Panc1 (cell line): Measurements from ENCODE around the gene AIRE. TPM values are rescaled to one million over a fixed set of nuclear protein-coding genes. Genes with fewer than 3 reads are reported as not detected.

ENCODE experiments used
- ATAC-seq: fragments of 200-7000 bp; cut with Tn5 transposase; 2 replicates; pipeline ENCODE4 v1.9.1; 2020; ENCODE audit warnings: mild to moderate bottlenecking, moderate library complexity
- BruUV-seq: library from RNA; stranded (reverse); fragments of 400-500 nt; replicated peaks from 2 replicates; lab custom pipeline; 2021; lab: Mats Ljungman, UMichigan
- CTCF ChIA-PET: fragments of 300-600 bp; sonication (Branson Sonifier 250); formaldehyde crosslinking; loops from one replicate; lab custom pipeline; 2022; ENCODE audit warnings: antibody characterized with exemption; lab: Charles Lee
- POLR2A ChIA-PET: fragments of 300-600 bp; sonication (Branson Sonifier 250); formaldehyde crosslinking; loops from one replicate; lab custom pipeline; 2022; ENCODE audit warnings: antibody characterized with exemption; lab: Charles Lee
- DNase-seq: peaks from one replicate; pipeline ENCODE4 v3.0.0-alpha.2; 2010; ENCODE audit warnings: low read depth, low spot score
- H3K27ac ChIP-seq: 2 replicates; pipeline ENCODE4 v1.5.1; 2011; ENCODE audit warnings: mild to moderate bottlenecking, low read length, inconsistent platforms
- H3K27me3 ChIP-seq: fragments of 200-500 bp; sonication (Bioruptor generic); 2 replicates; pipeline ENCODE4 v1.6.0; 2014; ENCODE audit warnings: low read length, inconsistent platforms; ENCODE audit not compliant: control insufficient read depth, insufficient read depth
- H3K36me3 ChIP-seq: fragments of 200-500 bp; sonication (Bioruptor generic); 2 replicates; pipeline ENCODE4 v1.5.1; 2014; ENCODE audit warnings: inconsistent platforms, mild to moderate bottlenecking, low read length, moderate library complexity; ENCODE audit not compliant: control insufficient read depth, insufficient read depth
- H3K4me1 ChIP-seq: 2 replicates; pipeline ENCODE4 v1.5.1; 2011; ENCODE audit warnings: inconsistent platforms, mild to moderate bottlenecking, low read length, moderate library complexity; ENCODE audit not compliant: control insufficient read depth, insufficient read depth
- H3K4me3 ChIP-seq, 2 experiments: 2 replicates each; pipeline ENCODE4 v1.5.1; 2011 to 2012; ENCODE audit warnings: low read depth in 2 of 2, low read length in 2 of 2, mild to moderate bottlenecking in 2 of 2, inconsistent platforms in 1 of 2, moderate library complexity in 1 of 2
- H3K9me3 ChIP-seq: fragments of 200-500 bp; sonication (Bioruptor generic); 2 replicates; pipeline ENCODE4 v1.5.1; 2014; ENCODE audit warnings: low read depth, mild to moderate bottlenecking, inconsistent platforms, low read length, moderate library complexity; ENCODE audit not compliant: control insufficient read depth, insufficient read depth
- POLR2AphosphoS5 ChIP-seq: IDR thresholded peaks from 2 replicates; pipeline ENCODE4 v1.6.1; 2012; ENCODE audit warnings: mild to moderate bottlenecking, low read depth, low read length, moderate library complexity
- SIN3A ChIP-seq: IDR thresholded peaks from 2 replicates; pipeline ENCODE4 v1.6.1; 2012; ENCODE audit warnings: low read depth, mild to moderate bottlenecking, low read length, moderate library complexity, borderline replicate concordance; ENCODE audit not compliant: insufficient read depth
- TCF7L2 ChIP-seq: IDR thresholded peaks from 2 replicates; pipeline ENCODE4 v1.6.1; 2011; ENCODE audit warnings: mild to moderate bottlenecking, low read depth, low read length, inconsistent platforms
- in situ Hi-C: cut with HindIII; loops from 2 replicates; pipeline ENCODE4 v1.10.0; 2016; ENCODE audit warnings: low sequenced_read_pairs, low pct_unique_long_range_greater_than_20kb
- intact Hi-C: fragments of 100-400 bp; cut with micrococcal nuclease; formaldehyde crosslinking; loops from one replicate; pipeline ENCODE4 v1.10.0; 2022; ENCODE audit not compliant: unreplicated experiment
- total RNA-seq: library from RNA; stranded (reverse); gene quantifications from one replicate; pipeline ENCODE4 v1.2.1, GENCODE V29; 2021; ENCODE audit not compliant: unreplicated experiment
- TF ChIP-seq, protein P1 (sequence below), 2 experiments: IDR thresholded peaks; 2 replicates each; pipeline ENCODE4 v1.6.1; 2011 to 2012; ENCODE audit warnings: low read depth in 2 of 2, control low read depth in 1 of 2, low read length in 1 of 2, mild to moderate bottlenecking in 1 of 2, moderate library complexity in 1 of 2; ENCODE audit not compliant: insufficient read depth in 1 of 2
- TF ChIP-seq, protein P2 (sequence below): fragments of 450-650 bp; IDR thresholded peaks from 2 replicates; pipeline ENCODE4 v1.5.1; 2017; ENCODE audit warnings: mild to moderate bottlenecking

AIRE gene
- total RNA-seq, 1 experiment from 2014 or later = not detected

DNA sequence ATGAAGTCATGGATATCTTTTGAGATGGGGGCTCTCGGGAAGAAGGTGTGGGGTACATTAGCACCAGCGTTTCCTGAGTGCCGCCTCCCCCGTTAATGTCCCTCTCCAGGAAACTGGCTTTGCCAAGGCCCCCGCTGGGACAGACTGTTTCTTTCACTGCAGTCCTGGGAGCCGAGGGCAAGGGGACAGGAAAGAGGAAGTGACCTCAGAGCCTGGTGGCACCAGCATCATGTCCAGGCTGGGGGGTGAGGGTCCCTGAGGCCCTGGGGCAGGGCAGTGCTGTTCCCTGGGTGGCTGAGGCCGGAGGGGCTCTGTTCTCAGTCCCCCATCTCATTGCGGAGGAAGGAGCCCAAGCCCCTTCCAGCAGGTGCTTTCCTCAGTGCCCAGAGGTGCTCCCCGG lies 20.0 kb downstream of the AIRE start:
- Histone ChIP-seq H3K27ac (no peak overlapping the region), H3K9me3 (no peaks in the 10 kb centered on the region), H3K4me1 (peaks cover 13% of the 10 kb centered on the region), H3K27me3 (no peaks in the 10 kb centered on the region), H3K4me3 (no peak overlapping the region), H3K36me3 (no peaks in the 10 kb centered on the region; the same call in 1 of the 2 replicates)
- ChIA-PET POLR2A (no interaction called here), CTCF (no interaction called here)
- TF ChIP-seq, protein P1, sequence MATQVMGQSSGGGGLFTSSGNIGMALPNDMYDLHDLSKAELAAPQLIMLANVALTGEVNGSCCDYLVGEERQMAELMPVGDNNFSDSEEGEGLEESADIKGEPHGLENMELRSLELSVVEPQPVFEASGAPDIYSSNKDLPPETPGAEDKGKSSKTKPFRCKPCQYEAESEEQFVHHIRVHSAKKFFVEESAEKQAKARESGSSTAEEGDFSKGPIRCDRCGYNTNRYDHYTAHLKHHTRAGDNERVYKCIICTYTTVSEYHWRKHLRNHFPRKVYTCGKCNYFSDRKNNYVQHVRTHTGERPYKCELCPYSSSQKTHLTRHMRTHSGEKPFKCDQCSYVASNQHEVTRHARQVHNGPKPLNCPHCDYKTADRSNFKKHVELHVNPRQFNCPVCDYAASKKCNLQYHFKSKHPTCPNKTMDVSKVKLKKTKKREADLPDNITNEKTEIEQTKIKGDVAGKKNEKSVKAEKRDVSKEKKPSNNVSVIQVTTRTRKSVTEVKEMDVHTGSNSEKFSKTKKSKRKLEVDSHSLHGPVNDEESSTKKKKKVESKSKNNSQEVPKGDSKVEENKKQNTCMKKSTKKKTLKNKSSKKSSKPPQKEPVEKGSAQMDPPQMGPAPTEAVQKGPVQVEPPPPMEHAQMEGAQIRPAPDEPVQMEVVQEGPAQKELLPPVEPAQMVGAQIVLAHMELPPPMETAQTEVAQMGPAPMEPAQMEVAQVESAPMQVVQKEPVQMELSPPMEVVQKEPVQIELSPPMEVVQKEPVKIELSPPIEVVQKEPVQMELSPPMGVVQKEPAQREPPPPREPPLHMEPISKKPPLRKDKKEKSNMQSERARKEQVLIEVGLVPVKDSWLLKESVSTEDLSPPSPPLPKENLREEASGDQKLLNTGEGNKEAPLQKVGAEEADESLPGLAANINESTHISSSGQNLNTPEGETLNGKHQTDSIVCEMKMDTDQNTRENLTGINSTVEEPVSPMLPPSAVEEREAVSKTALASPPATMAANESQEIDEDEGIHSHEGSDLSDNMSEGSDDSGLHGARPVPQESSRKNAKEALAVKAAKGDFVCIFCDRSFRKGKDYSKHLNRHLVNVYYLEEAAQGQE (IDR thresholded peaks at IDR 0.05; ENCODE audit: insufficient read depth in 1 of 2, low read depth in 2 of 2, low read length in 1 of 2) = no peak
- TF ChIP-seq TCF7L2 (no peak), SIN3A (no peak), POLR2AphosphoS5 (no peak)
- TF ChIP-seq, protein P2, sequence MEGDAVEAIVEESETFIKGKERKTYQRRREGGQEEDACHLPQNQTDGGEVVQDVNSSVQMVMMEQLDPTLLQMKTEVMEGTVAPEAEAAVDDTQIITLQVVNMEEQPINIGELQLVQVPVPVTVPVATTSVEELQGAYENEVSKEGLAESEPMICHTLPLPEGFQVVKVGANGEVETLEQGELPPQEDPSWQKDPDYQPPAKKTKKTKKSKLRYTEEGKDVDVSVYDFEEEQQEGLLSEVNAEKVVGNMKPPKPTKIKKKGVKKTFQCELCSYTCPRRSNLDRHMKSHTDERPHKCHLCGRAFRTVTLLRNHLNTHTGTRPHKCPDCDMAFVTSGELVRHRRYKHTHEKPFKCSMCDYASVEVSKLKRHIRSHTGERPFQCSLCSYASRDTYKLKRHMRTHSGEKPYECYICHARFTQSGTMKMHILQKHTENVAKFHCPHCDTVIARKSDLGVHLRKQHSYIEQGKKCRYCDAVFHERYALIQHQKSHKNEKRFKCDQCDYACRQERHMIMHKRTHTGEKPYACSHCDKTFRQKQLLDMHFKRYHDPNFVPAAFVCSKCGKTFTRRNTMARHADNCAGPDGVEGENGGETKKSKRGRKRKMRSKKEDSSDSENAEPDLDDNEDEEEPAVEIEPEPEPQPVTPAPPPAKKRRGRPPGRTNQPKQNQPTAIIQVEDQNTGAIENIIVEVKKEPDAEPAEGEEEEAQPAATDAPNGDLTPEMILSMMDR = no peak
- intact Hi-C loops (no loop called here), in situ Hi-C loops (no loop called here)
- BruUV-seq = no TSS peak
- DNase-seq = no peak
- ATAC-seq = no peak

DNA sequence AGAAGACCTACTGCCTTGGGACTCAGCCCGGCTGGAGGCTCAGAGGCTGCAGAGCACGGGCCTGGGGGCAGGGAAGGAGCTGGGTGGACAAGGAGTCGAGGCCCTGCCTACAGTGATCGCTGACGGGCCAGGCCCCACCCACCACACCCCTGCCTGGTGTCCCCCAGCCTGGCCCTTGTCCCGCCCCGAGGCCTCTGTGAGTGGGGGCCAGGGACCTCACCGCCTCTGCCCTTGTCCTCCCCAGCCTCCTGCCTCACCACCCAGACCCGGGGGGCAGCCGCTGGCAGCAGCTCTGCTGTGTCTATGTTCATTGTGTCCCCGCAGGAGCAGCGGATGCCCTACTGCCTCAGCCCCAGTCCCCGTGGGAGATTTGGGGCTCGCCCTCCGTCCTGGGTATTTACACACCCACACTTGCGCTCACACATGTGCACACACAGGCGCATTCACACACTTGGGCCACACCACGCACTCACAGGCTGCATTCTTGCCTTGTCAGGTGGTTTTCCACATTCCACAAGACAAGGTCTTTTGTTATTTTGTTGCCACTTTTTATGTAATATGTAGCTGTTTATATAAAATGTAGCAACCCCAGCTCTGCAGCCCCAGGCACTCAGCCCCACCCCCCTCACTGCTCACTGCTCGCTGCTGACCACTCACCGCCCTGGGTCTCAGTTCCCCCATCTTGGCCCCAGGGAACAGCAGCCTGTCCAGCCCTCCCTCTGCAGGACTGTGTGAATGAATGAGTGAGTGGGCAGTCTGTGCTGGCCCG lies 21.4 kb downstream of the AIRE start:
- no peaks in the 10 kb centered on the region for H3K36me3 ChIP-seq
- no peak for ATAC-seq
- POLR2A ChIA-PET = no interaction called here
- H3K27me3 ChIP-seq = no peaks in the 10 kb centered on the region
- H3K4me1 ChIP-seq = peaks cover 5% of the 10 kb centered on the region; the same call in 1 of the 2 replicates
- H3K9me3 ChIP-seq = no peaks in the 10 kb centered on the region
- intact Hi-C loops = no loop called here
- CTCF ChIA-PET = no interaction called here
- no peak overlapping the region for H3K4me3 ChIP-seq
- no peak for DNase-seq
- BruUV-seq = no TSS peak
- H3K27ac ChIP-seq = no peak overlapping the region
- in situ Hi-C loops = no loop called here
- TF ChIP-seq POLR2AphosphoS5 = no peak
- TF ChIP-seq SIN3A = no peak
- no peak for TF ChIP-seq TCF7L2
- TF ChIP-seq, protein P2 = no peak
- TF ChIP-seq, protein P1 (IDR thresholded peaks at IDR 0.05; ENCODE audit: insufficient read depth in 1 of 2, low read depth in 2 of 2, low read length in 1 of 2) = no peak
